Central memory CD8-positive, alpha-beta T cell (primary cell): Measurements from ENCODE around the gene HRH3.

Experiments
- ATAC-seq: fragments of 150-1000 bp; cut with Tn5 transposase; replicated peaks from 2 replicates; pipeline ENCODE4 v1.10.0; 2022; ENCODE audit warnings: mild to moderate bottlenecking, moderate FRiP score, moderate number of reproducible peaks; ENCODE audit not compliant: poor library complexity, severe bottlenecking; ENCODE audit errors: extremely low read depth
- DNase-seq, 2 donors: peaks; one replicate each; pipeline ENCODE4 v3.0.0; 2021; ENCODE audit warnings: low spot score in 2 of 2
- H3K27ac Mint-ChIP-seq: one replicate; pipeline ENCODE4 v1.8.0; 2022; ENCODE audit warnings: low read depth, mild to moderate bottlenecking, moderate library complexity, mixed read lengths
- H3K27me3 Mint-ChIP-seq: one replicate; pipeline ENCODE4 v1.8.0; 2022; ENCODE audit warnings: mixed read lengths
- H3K36me3 Mint-ChIP-seq: one replicate; pipeline ENCODE4 v1.8.0; 2022; ENCODE audit warnings: mild to moderate bottlenecking, moderate library complexity, mixed read lengths; ENCODE audit not compliant: insufficient read depth
- H3K4me1 Mint-ChIP-seq: one replicate; pipeline ENCODE4 v1.8.0; 2022; ENCODE audit warnings: mixed read lengths
- H3K4me3 Mint-ChIP-seq: one replicate; pipeline ENCODE4 v1.8.0; 2022; ENCODE audit warnings: mild to moderate bottlenecking, moderate library complexity, mixed read lengths
- H3K9me3 Mint-ChIP-seq: one replicate; pipeline ENCODE4 v1.8.0; 2022; ENCODE audit warnings: mixed read lengths

Gene HRH3

DNA sequence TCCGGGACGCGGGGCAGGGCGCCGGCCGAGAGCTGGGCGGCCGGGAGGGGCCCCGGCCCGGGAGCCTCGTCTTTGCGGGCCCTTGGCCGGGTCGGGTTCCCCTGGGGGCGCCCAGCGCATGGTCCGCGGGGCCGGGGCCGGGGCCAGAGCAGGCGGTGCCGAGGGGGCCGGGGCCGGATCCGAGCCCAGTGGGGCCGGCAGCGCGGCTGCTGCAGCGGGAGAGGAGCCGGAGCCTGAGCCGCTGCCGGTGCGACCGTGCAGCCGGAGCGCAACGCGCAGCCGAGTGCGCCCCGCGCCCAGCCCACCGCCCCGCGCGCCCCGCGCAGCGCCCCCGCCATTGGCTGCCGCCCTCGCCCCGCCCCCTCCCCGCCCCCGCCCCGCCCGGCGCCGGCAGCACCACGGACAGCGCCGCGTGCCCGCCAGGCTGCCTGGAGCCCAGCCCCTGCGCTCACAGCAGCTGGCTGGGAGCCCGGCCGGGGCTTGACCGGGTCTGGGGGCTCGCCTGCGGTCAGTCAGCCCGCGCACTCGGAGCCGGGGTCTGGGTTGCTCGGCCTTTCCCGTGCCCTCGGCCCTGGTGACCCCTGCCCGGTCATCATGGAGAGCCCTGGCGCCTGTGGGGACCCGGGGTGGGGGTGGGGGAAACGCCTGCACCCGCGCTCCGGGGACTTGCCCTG, at the start of gene HRH3:
HRH3 (minus strand) TSS at position 287 of the 674 bp plus-strand sequence. CDS start 308 bp downstream, outside the sequence.
- Mint-ChIP-seq H3K4me1 (peaks cover 4% of the 10 kb centered on the region), H3K27ac (no peak within 1 kb of the TSS), H3K27me3 (peaks cover 72% of the 10 kb centered on the region), H3K36me3 (peaks cover 2% of the 10 kb centered on the region), H3K9me3 (no peaks in the 10 kb centered on the region), H3K4me3 (peak within 1 kb of the TSS; percentile 54)
- peak; percentile 65 for ATAC-seq
- no peak for DNase-seq

DNA sequence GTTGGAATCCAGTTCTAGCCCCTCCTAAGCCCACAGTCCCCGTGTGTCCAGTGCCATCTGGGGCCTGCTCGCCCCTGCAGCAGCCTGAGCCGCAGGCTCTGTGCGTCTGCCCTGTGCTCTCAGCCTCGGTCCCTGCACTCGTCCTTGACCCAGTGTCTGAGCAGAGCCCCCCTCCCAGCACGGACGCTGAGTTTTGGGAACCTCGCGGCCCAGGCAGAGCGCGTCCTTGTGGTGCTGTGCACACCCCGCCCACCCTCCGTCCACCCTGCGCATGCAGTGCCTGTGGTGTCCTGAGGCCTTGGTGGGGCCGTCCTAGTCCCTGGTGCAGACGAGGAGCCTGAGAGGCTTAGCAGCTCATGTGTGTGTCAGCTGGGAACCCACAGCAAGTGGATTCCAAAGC, 49.8 kb upstream of the HRH3 start:
- DNase-seq: no peak
- Mint-ChIP-seq H3K4me1 (peaks cover 11% of the 10 kb centered on the region), H3K36me3 (peaks cover 24% of the 10 kb centered on the region), H3K9me3 (no peaks in the 10 kb centered on the region), H3K4me3 (no peak overlapping the region), H3K27me3 (no peaks in the 10 kb centered on the region), H3K27ac (no peak overlapping the region)
- no peak for ATAC-seq

DNA sequence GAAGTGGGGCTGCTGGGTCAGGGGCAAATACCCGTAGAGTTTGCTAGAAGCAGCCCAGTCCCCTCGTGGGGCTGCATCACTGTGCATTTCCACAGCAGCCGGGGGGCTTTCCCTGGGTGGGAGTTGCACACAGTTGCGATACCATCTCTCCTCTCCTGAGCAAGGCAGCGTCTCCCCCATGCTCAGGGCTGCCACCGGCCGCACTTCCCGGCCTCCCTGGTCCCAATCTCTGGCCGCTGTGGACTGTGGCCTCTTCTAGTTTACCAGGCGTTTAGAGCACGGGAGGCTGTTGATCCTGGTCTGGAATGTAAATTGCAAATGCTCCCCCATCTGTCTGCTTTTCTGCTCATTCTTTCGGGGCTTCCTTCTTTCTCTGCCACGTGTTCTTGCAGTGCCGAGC, 49.3 kb upstream of the HRH3 start:
- DNase-seq: no peak
- H3K4me3 Mint-ChIP-seq: no peak overlapping the region
- ATAC-seq: no peak
- no peaks in the 10 kb centered on the region for H3K27me3 Mint-ChIP-seq
- no peak overlapping the region for H3K27ac Mint-ChIP-seq
- H3K4me1 Mint-ChIP-seq: peaks cover 11% of the 10 kb centered on the region
- peaks cover 22% of the 10 kb centered on the region for H3K36me3 Mint-ChIP-seq
- no peaks in the 10 kb centered on the region for H3K9me3 Mint-ChIP-seq

DNA sequence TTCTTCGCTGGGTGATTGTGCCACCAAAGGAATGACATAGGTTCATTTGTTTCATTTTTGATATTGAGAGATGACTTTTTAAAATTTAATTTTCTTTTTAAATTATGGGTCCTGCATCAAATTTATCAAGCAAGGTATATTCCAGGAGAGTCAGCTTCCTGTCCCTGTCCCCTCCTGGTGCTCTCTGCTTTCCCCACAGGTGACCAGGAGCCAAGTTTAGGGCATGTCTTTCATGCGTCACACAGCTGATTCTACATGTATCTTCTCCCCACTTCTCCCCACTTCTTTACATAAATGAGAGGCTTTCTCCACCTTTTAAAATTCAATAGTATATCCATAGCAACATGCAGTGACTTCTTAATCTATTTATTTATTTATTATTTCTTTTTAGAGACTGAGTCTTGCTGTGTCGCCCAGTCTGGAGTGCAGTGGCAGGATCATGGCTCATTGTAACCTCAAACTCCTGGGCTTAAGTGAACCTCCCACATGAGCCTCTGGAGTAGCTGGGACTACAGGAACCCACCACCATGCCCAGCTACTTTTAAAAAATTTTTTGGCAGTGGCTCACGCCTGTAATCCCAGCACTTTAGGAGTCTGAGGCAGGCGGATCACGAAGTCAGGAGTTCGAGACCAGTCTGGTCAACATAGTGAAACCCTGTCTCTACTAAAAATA, 48.3 kb upstream of the HRH3 start:
- no peaks in the 10 kb centered on the region for H3K9me3 Mint-ChIP-seq
- peaks cover 4% of the 10 kb centered on the region for H3K4me1 Mint-ChIP-seq
- no peak for ATAC-seq
- H3K4me3 Mint-ChIP-seq: no peak overlapping the region
- DNase-seq: no peak
- H3K27me3 Mint-ChIP-seq: no peaks in the 10 kb centered on the region
- H3K27ac Mint-ChIP-seq: no peak overlapping the region
- H3K36me3 Mint-ChIP-seq: peaks cover 23% of the 10 kb centered on the region

DNA sequence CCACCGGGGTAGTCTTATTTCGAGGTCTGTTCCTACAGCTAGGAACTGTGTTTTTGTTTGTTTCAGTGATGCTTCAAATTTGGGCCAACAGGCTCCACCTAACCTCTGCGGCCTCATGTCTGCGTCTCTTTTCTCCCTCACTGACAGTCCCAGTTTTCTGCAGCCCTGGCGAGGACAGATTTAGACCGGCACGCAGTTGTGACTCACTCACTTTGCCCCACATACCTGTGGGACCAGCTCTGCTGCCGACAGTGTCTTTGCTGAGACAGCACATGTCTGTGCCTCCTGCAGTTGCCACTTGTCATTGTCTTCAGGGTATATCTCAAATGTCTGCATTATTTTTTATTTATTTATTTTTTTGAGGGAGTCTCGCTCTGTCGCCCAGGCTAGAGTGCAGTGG, 47.5 kb upstream of the HRH3 start:
- H3K27ac Mint-ChIP-seq: no peak overlapping the region
- H3K27me3 Mint-ChIP-seq: no peaks in the 10 kb centered on the region
- ATAC-seq (no peak), DNase-seq (no peak)
- no peaks in the 10 kb centered on the region for H3K9me3 Mint-ChIP-seq
- peaks cover 21% of the 10 kb centered on the region for H3K36me3 Mint-ChIP-seq
- no peaks in the 10 kb centered on the region for H3K4me1 Mint-ChIP-seq
- H3K4me3 Mint-ChIP-seq: no peak overlapping the region

DNA sequence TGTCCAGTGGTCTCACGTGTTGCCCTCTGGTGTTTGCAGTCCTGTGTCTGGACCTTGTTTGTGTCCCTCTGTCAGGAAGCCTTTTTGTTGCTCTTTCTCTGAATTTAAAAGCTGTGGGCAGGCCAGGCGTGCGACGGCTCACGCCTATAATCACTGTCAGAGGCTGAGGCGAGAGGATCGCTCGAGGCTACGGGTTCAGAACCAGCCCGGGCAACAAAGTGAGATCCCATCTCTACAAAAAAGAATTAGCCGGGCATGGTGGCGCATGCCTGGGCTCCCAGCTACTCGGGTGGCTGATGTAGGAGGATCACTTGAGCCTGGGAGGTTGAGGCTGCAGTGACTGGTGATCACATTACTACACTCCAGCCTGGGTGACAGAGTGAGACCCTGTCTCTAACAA, 46.8 kb upstream of the HRH3 start:
- Mint-ChIP-seq H3K4me1 (no peaks in the 10 kb centered on the region), H3K36me3 (peaks cover 21% of the 10 kb centered on the region), H3K27ac (no peak overlapping the region), H3K4me3 (no peak overlapping the region), H3K27me3 (no peaks in the 10 kb centered on the region), H3K9me3 (no peaks in the 10 kb centered on the region)
- DNase-seq (no peak), ATAC-seq (no peak)

DNA sequence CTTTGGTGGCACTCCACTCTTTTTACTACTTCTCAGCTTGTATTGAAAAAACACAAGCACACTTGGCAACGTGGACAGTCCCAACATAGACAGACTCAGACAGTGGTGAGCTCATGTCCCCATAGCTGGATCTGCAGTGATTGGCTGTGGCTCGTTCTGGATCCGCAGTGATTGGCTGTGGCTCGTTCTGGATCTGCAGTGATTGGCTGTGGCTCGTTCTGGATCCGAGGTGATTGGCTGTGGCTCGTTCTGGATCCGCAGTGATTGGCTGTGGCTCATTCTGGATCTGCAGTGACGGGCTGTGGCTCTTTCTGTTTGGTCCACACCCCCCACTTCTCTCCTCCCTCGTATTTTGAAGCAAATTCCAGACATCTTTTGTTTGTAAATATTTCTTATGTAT, 46.3 kb upstream of the HRH3 start:
- H3K36me3 Mint-ChIP-seq: peaks cover 20% of the 10 kb centered on the region
- no peak for DNase-seq

DNA sequence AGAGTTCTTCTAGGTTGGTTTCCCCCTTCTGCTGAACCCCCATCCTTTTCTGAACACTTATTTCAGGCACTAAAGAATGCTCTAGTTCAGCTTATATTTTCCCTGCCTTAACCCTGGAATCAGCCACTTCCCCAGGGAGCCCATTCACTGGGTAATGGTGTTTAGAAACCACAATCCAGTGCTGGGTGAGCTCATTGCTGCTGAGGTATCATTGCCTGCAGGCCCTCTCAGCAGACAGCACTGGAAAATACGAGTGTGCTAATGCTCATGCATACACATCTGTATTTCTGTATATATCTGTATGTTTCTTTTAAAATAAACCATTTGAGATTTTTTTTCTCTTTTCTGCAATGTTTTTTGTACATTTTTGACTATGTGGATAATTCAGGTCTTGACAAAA, 45.3 kb upstream of the HRH3 start:
- H3K4me3 Mint-ChIP-seq: no peak overlapping the region
- no peaks in the 10 kb centered on the region for H3K9me3 Mint-ChIP-seq
- H3K27ac Mint-ChIP-seq: no peak overlapping the region
- DNase-seq (no peak), ATAC-seq (no peak)
- H3K4me1 Mint-ChIP-seq: peaks cover 3% of the 10 kb centered on the region
- no peaks in the 10 kb centered on the region for H3K27me3 Mint-ChIP-seq
- peaks cover 24% of the 10 kb centered on the region for H3K36me3 Mint-ChIP-seq

More for the DNA sequence above, 46.3 kb upstream of the HRH3 start:
- Mint-ChIP-seq H3K4me1 (no peaks in the 10 kb centered on the region), H3K27ac (no peak overlapping the region), H3K9me3 (no peaks in the 10 kb centered on the region), H3K27me3 (no peaks in the 10 kb centered on the region), H3K4me3 (no peak overlapping the region)
- ATAC-seq: no peak

DNA sequence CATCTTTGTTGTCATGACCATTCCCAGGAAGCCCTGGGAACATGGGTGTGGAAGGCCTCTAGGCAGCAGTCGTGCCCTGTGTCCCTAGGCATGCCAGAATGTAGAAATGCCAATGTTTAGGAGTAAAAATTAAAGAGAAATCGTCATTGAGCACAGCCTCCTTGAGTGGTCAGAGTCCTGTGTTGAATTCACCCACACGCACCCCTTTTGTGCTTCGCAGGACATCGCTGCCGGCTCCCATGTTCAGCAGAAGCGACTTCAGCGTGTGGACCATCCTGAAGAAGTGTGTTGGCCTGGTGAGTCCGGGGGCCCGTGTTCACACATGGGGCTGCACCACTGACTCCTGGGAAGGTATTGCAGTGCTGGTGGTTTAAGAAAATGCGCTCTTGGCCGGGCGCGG, 43.3 kb upstream of the HRH3 start:
- Mint-ChIP-seq H3K36me3 (peaks cover 33% of the 10 kb centered on the region), H3K9me3 (no peaks in the 10 kb centered on the region), H3K27ac (no peak overlapping the region), H3K27me3 (no peaks in the 10 kb centered on the region), H3K4me3 (no peak overlapping the region), H3K4me1 (peaks cover 7% of the 10 kb centered on the region)
- DNase-seq (no peak), ATAC-seq (no peak)

DNA sequence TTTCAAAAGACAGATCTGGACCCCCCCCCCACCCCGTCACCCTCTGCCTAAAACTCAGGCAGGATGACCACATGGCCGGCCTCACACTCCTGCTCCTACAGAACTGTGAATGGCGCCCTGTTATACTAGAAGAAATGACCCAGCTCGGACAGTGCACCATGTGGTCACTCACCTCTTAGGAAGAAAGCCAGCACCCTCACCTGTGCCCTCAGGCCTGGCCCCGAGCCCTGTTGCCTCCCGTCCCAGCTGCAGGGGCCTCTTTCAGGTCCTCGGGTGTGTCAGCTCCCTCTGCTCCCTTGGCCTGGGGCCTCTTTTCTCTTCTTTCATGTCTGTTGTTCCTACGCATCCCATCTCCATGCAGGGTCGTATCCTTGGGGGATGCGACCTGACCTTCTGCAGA, 42.0 kb upstream of the HRH3 start:
- H3K9me3 Mint-ChIP-seq: no peaks in the 10 kb centered on the region
- no peak for DNase-seq
- H3K27ac Mint-ChIP-seq: no peak overlapping the region
- ATAC-seq: no peak
- peaks cover 7% of the 10 kb centered on the region for H3K4me1 Mint-ChIP-seq
- no peak overlapping the region for H3K4me3 Mint-ChIP-seq
- H3K27me3 Mint-ChIP-seq: no peaks in the 10 kb centered on the region
- peaks cover 42% of the 10 kb centered on the region for H3K36me3 Mint-ChIP-seq

DNA sequence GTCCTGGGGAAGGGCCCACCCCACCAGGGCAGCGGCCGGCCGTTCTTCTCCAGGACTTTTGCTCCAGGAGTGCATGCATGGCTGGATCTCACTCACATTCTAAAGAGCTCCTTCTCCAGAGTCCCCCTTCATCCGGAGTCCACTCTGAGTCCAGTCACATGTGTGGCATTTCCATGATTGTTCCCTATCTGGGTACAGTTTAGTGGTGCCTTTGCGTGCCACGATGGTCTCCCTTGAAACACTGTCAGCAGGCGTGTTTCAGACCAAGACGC, 39.2 kb upstream of the HRH3 start:
- peaks cover 47% of the 10 kb centered on the region for H3K36me3 Mint-ChIP-seq
- peaks cover 11% of the 10 kb centered on the region for H3K4me1 Mint-ChIP-seq
- no peak overlapping the region for H3K27ac Mint-ChIP-seq
- no peaks in the 10 kb centered on the region for H3K9me3 Mint-ChIP-seq
- H3K4me3 Mint-ChIP-seq: no peak overlapping the region
- ATAC-seq (no peak), DNase-seq (no peak)
- no peaks in the 10 kb centered on the region for H3K27me3 Mint-ChIP-seq

DNA sequence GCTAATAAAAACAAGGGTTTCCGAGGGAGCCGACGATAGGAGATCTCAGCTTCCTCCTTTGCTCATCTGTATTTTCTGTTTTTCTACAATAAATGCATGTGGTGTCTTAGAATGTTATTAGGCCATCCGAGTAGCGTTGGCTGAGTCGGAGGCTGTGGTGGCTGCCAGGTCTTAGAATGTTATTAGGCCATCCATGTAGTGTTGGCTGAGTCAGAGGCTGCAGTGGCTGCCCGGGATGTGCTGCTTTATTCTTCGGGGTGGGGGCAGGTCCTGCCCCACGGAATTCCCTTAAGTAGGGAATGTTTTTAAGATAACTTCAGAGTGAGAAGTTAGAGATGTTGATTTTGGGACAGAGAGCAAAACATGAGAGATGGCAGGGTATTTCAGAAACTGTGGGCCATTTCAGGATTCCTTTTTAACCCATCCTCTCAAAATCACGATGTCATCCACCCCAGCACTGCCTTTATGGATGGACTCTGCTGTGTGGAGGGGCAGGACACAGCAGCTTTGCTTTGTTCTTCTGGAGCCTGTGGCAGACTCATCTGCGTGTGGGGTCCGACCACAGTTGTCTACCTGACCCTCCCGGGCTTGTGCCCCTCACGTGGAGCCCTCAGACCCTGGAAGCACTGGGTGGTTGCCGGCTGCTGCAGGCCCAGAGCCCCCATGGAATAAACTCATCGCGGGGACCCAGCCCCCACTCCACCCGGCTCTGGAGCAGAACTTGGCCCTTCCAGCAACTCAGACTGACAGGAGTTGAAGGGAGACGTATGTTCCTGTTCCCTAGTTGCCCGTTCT, 38.6 kb upstream of the HRH3 start:
- ATAC-seq: no peak

DNA sequence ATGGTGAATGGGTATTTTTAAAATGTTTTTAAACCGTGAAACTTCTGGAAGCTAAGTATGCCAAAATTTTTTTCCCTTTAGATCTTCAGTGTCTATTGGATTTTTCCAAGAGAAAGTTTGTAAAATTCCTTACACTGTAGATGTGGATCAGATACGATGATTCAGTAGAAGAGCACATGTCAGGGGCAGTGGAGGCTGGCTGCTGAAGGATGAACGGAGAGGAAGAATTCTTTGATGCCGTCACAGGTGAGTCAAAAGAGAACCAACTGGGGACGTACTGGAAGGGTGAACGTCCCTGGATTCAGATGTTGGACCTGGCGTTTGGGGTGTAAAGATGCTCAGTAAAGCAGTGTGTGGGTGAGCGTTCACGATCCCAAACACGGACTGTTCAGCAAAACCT, 35.9 kb upstream of the HRH3 start:
- DNase-seq (no peak), ATAC-seq (no peak)
- Mint-ChIP-seq H3K4me1 (peaks cover 25% of the 10 kb centered on the region), H3K27me3 (no peaks in the 10 kb centered on the region), H3K4me3 (no peak overlapping the region), H3K9me3 (no peaks in the 10 kb centered on the region), H3K36me3 (peaks cover 39% of the 10 kb centered on the region), H3K27ac (no peak overlapping the region)

More for the DNA sequence above, 38.6 kb upstream of the HRH3 start:
- peaks cover 15% of the 10 kb centered on the region for H3K4me1 Mint-ChIP-seq
- no peak for DNase-seq
- H3K9me3 Mint-ChIP-seq: no peaks in the 10 kb centered on the region
- H3K27me3 Mint-ChIP-seq: no peaks in the 10 kb centered on the region
- peaks cover 45% of the 10 kb centered on the region for H3K36me3 Mint-ChIP-seq
- no peak overlapping the region for H3K27ac Mint-ChIP-seq
- no peak overlapping the region for H3K4me3 Mint-ChIP-seq
